Measurements from ENCODE around the gene SH2D7. TPM values are rescaled to one million over a fixed set of nuclear protein-coding genes. Genes with fewer than 3 reads are reported as not detected.

Gene SH2D7
- polyA plus RNA-seq, 1 donor (not counting 4 experiments of a cell fraction or from before 2014, with no cell fraction given) = not detected

GRCh38 chr15:78050826-78051225 is 41.5 kb upstream of the SH2D7 start:
- FAIRE-seq (no peak), DNase-seq (ENCODE audit: low read depth, low spot score) (no peak)
- H3K9ac ChIP-seq (ENCODE audit: control insufficient read depth, extremely low read depth, insufficient read depth, low read length) = no peak overlapping the region
- H3K4me2 ChIP-seq (ENCODE audit: control insufficient read depth, extremely low read depth, insufficient read depth, low read depth, low read length) = no peak overlapping the region
- H3K27ac ChIP-seq (ENCODE audit: control insufficient read depth, insufficient read depth, low read length) = no peak overlapping the region
- H3K79me2 ChIP-seq (ENCODE audit: control insufficient read depth, insufficient read depth, low read length) = peaks cover 14% of the 10 kb centered on the region
- H3K9me3 ChIP-seq (ENCODE audit: control insufficient read depth, low read depth, low read length) = no peaks in the 10 kb centered on the region
- no peak for TF ChIP-seq EZH2 (IDR thresholded peaks at IDR 0.05; ENCODE audit: low read length)
- TF ChIP-seq, protein P1, sequence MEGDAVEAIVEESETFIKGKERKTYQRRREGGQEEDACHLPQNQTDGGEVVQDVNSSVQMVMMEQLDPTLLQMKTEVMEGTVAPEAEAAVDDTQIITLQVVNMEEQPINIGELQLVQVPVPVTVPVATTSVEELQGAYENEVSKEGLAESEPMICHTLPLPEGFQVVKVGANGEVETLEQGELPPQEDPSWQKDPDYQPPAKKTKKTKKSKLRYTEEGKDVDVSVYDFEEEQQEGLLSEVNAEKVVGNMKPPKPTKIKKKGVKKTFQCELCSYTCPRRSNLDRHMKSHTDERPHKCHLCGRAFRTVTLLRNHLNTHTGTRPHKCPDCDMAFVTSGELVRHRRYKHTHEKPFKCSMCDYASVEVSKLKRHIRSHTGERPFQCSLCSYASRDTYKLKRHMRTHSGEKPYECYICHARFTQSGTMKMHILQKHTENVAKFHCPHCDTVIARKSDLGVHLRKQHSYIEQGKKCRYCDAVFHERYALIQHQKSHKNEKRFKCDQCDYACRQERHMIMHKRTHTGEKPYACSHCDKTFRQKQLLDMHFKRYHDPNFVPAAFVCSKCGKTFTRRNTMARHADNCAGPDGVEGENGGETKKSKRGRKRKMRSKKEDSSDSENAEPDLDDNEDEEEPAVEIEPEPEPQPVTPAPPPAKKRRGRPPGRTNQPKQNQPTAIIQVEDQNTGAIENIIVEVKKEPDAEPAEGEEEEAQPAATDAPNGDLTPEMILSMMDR (optimal IDR thresholded peaks at IDR 0.05 in 1 of 3, IDR thresholded peaks at IDR 0.05 in 1 of 3, conservative IDR thresholded peaks at IDR 0.05 in 1 of 3; ENCODE audit: extremely low read depth in 1 of 3, insufficient read depth in 2 of 3, low read length in 3 of 3) = no peak
- H4K20me1 ChIP-seq (ENCODE audit: control insufficient read depth, extremely low read depth, insufficient read depth, low read length) = no peaks in the 10 kb centered on the region
- H3K36me3 ChIP-seq (ENCODE audit: control insufficient read depth in 2 of 2, extremely low read depth in 1 of 2, insufficient read depth in 2 of 2, low read length in 2 of 2) = peaks cover 7 to 8% of the 10 kb centered on the region in 2 experiments
- H3K9me1 ChIP-seq (ENCODE audit: control insufficient read depth, extremely low read depth, insufficient read depth, low read length) = peaks cover 5% of the 10 kb centered on the region
- H3K4me1 ChIP-seq (ENCODE audit: control insufficient read depth, extremely low read depth, insufficient read depth, low read length) = peaks cover 1% of the 10 kb centered on the region
- dilution Hi-C loops (cut with MboI; ENCODE audit: extremely low pct_ligation_motif_present, low sequenced_read_pairs) = no loop called here
- no peak overlapping the region for H3K4me3 ChIP-seq (ENCODE audit: control insufficient read depth in 2 of 3, extremely low read depth in 1 of 3, insufficient read depth in 2 of 3, low read depth in 1 of 3, low read length in 3 of 3)
- H2AFZ ChIP-seq (ENCODE audit: control insufficient read depth, low read length) = no peak overlapping the region
- H3K27me3 ChIP-seq (ENCODE audit: control insufficient read depth, extremely low read depth, insufficient read depth, low read length) = no peaks in the 10 kb centered on the region

- H3K9ac ChIP-seq (ENCODE audit: control insufficient read depth, extremely low read depth, insufficient read depth, low read length) = no peak overlapping the region
Observed at GRCh38 chr15:78051596-78051995, 40.8 kb upstream of the SH2D7 start.

More at GRCh38 chr15:78051596-78051995, 40.8 kb upstream of the SH2D7 start:
- FAIRE-seq (no peak), DNase-seq (ENCODE audit: low read depth, low spot score) (no peak)
- Histone ChIP-seq H3K9me1 (ENCODE audit: control insufficient read depth, extremely low read depth, insufficient read depth, low read length) (peaks cover 7% of the 10 kb centered on the region), H4K20me1 (ENCODE audit: control insufficient read depth, extremely low read depth, insufficient read depth, low read length) (no peaks in the 10 kb centered on the region), H3K27ac (ENCODE audit: control insufficient read depth, insufficient read depth, low read length) (no peak overlapping the region), H3K27me3 (ENCODE audit: control insufficient read depth, extremely low read depth, insufficient read depth, low read length) (no peaks in the 10 kb centered on the region), H3K36me3 (ENCODE audit: control insufficient read depth in 2 of 2, extremely low read depth in 1 of 2, insufficient read depth in 2 of 2, low read length in 2 of 2) (peaks cover 7 to 8% of the 10 kb centered on the region in 2 experiments), H3K9me3 (ENCODE audit: control insufficient read depth, low read depth, low read length) (no peaks in the 10 kb centered on the region), H3K4me2 (ENCODE audit: control insufficient read depth, extremely low read depth, insufficient read depth, low read depth, low read length) (no peak overlapping the region), H3K4me3 (ENCODE audit: control insufficient read depth in 2 of 3, extremely low read depth in 1 of 3, insufficient read depth in 2 of 3, low read depth in 1 of 3, low read length in 3 of 3) (no peak overlapping the region), H3K79me2 (ENCODE audit: control insufficient read depth, insufficient read depth, low read length) (peaks cover 20% of the 10 kb centered on the region), H3K4me1 (ENCODE audit: control insufficient read depth, extremely low read depth, insufficient read depth, low read length) (peaks cover 9% of the 10 kb centered on the region), H2AFZ (ENCODE audit: control insufficient read depth, low read length) (no peak overlapping the region)
- dilution Hi-C loops (cut with MboI; ENCODE audit: extremely low pct_ligation_motif_present, low sequenced_read_pairs) = no loop called here
- no peak for TF ChIP-seq EZH2 (IDR thresholded peaks at IDR 0.05; ENCODE audit: low read length)
- TF ChIP-seq, protein P1 (optimal IDR thresholded peaks at IDR 0.05 in 1 of 3, IDR thresholded peaks at IDR 0.05 in 1 of 3, conservative IDR thresholded peaks at IDR 0.05 in 1 of 3; ENCODE audit: extremely low read depth in 1 of 3, insufficient read depth in 2 of 3, low read length in 3 of 3) = no peak

Data from keratinocyte (primary cell).